Measurements from ENCODE around the gene CRACR2A.

The CRACR2A gene

DNA sequence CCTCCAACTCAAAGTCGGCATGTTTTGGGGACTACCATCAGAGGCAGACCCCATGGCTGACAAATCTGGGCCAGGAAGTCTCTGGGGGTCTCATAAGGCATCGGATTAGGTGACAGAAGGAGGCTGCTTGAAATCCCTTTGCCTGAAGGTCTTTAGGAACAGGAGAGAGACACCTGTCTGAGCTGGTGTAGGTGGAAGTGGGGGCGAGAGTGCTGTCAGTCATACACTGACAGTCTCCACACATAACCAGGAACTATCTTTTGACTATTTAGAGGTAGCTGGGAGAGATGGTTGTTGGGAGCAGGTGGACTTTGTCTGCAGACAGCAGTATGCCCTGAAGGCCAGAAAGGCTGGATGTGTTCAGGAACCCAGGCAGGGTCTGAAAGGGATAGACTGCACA is 163.2 kb downstream of the CRACR2A start:
- Histone ChIP-seq H3K4me1 (no peaks in the 10 kb centered on the region), H3K36me3 (no peaks in the 10 kb centered on the region), H3K27me3 (peaks cover 4% of the 10 kb centered on the region), H3K9me3 (no peaks in the 10 kb centered on the region), H3K4me3 (ENCODE audit: low read depth, low read length) (no peak overlapping the region)
- TF ChIP-seq, protein P1, sequence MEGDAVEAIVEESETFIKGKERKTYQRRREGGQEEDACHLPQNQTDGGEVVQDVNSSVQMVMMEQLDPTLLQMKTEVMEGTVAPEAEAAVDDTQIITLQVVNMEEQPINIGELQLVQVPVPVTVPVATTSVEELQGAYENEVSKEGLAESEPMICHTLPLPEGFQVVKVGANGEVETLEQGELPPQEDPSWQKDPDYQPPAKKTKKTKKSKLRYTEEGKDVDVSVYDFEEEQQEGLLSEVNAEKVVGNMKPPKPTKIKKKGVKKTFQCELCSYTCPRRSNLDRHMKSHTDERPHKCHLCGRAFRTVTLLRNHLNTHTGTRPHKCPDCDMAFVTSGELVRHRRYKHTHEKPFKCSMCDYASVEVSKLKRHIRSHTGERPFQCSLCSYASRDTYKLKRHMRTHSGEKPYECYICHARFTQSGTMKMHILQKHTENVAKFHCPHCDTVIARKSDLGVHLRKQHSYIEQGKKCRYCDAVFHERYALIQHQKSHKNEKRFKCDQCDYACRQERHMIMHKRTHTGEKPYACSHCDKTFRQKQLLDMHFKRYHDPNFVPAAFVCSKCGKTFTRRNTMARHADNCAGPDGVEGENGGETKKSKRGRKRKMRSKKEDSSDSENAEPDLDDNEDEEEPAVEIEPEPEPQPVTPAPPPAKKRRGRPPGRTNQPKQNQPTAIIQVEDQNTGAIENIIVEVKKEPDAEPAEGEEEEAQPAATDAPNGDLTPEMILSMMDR (IDR thresholded peaks at IDR 0.05; ENCODE audit: low read depth, low read length) = no peak
- no peak for DNase-seq

DNA sequence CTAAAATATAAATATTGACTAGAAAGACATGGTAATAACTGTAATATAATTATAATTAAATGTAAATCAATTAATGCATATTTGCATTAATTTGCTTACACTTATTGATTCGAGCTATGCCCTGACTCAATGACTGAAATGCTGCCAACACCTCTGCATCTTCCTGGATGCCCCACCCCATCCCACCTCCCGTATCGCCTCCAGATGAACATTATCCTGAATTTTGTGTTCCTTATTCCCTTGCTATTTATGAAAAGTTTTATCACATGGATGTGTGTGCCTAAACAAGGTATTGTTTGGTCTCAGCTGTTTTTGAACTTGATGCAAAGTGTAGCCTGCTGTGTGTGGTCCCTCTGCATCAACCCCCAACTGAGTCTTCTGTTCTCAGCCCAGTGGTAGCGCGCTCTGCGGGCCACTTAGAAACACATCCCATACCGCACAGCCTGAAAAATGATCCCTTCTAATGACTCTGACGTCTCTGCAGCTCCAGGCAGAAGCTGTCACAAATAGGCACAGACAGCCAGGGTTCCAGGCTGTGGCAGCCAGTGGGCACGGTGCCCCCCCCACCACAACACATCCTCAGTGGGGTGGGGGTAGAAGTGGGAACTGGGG is 165.4 kb downstream of the CRACR2A start:
- Histone ChIP-seq H3K4me3 (ENCODE audit: low read depth, low read length) (no peak overlapping the region), H3K4me1 (no peaks in the 10 kb centered on the region), H3K9me3 (no peaks in the 10 kb centered on the region), H3K36me3 (no peaks in the 10 kb centered on the region), H3K27me3 (peaks cover 4% of the 10 kb centered on the region)
- TF ChIP-seq, protein P1 (IDR thresholded peaks at IDR 0.05; ENCODE audit: low read depth, low read length) = no peak
- no peak for DNase-seq

DNA sequence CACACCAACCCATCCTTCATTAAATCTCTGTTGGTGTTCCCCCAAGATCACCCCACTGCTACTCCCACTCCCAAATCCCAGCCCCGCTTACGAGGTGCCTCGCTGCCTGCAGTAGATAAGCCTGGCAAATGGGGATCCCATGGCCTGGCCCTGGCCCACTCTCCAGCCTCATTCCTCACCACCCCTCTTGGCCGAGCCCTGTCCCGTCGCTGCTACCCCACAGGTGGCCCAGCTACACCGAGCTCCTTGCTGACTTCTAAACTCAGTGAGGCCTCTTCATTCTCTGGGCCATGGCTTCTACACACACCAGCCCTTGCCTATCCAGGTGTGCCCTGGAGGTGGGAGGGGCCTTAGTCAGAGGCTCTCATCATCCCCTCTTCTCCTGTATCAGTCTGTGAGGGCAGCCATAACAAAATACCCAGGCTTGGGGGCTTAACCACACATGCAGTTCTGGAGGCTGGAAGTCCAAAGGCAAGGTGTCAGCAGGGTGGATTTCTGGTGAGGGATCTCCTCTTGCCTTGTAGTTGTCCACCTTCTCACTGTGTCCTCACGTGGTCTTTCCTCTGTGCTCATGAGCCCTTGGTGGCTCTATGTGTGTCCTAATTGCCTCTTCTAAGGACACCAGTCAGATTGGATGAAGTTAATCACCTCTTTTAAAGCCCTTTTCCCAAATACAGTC is 169.1 kb downstream of the CRACR2A start:
- H3K36me3 ChIP-seq = no peaks in the 10 kb centered on the region
- peaks cover 7% of the 10 kb centered on the region for H3K27me3 ChIP-seq
- H3K4me1 ChIP-seq = no peaks in the 10 kb centered on the region
- no peak for DNase-seq
- TF ChIP-seq, protein P1 (IDR thresholded peaks at IDR 0.05; ENCODE audit: low read depth, low read length) = no peak
- no peaks in the 10 kb centered on the region for H3K9me3 ChIP-seq
- H3K4me3 ChIP-seq (ENCODE audit: low read depth, low read length) = no peak overlapping the region

DNA sequence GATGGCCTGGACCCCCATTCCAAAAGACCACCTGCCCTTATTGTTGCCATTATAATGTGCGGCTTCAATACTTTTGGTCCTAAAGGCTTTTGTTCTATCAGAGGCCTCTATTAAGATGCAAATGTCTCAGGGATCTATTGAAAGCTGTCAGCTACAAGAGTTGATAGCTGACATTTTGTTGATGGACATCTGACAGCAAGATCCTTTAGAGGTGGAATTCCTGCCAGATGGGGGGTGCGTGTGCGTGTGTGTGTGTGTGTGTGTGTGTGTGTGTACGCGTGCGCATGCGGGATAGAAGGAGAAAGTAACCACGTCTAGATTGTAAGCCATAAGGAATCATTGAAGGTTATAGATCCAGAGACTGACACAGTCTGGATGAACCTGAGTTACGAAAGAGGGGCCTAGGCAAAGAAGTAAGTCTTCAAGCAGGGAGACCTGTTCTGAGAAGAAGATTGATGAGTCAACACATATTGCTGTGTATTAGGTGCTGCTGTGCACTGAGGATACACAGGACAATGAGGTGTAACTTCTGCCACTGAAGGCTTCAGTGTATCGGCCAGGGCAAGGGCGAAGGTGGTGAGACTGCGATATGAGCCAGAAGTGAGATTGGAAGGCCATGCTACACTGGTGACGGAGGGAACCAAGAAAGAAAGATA is 172.7 kb downstream of the CRACR2A start:
- H3K4me3 ChIP-seq (ENCODE audit: low read depth, low read length) = no peak overlapping the region
- no peaks in the 10 kb centered on the region for H3K4me1 ChIP-seq
- no peaks in the 10 kb centered on the region for H3K36me3 ChIP-seq
- H3K9me3 ChIP-seq = no peaks in the 10 kb centered on the region
- peaks cover 12% of the 10 kb centered on the region; the same call in 1 of the 2 replicates for H3K27me3 ChIP-seq
- TF ChIP-seq, protein P1 (IDR thresholded peaks at IDR 0.05; ENCODE audit: low read depth, low read length) = no peak
- DNase-seq = no peak

DNA sequence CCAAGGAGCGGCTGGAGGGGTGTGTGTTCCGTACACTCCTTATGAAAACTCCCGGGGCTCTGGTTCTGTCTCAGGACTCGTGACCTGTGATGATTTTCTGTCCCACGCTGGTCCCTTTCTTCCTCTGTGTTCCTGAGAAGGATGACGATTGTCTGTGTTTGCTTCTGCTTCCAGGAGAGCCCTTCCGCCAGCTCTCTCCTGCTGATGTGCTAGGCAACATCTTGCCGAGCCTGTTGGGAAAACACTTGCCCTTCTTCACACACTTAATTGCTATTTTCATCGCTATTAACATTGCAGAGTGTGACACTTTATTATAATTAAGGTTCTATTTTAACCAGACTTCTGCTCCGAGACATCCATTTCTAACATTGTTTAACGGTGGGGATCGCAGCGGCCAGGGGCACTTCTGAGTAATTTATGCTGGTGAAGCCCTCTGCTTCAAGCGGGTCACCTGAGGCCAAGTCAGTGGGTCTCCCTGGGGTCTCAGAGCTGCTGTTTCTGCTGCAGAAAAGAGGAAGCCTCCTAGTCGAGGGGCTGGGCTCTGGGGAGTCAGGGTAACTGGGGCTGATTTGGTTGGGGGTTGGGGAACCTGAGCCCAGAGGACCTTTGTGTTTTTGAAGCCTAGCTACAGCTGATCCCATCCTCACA is 173.3 kb downstream of the CRACR2A start:
- Histone ChIP-seq H3K9me3 (no peaks in the 10 kb centered on the region), H3K4me1 (no peaks in the 10 kb centered on the region), H3K27me3 (peaks cover 12% of the 10 kb centered on the region; the same call in 1 of the 2 replicates), H3K4me3 (ENCODE audit: low read depth, low read length) (no peak overlapping the region), H3K36me3 (no peaks in the 10 kb centered on the region)
- DNase-seq = no peak
- TF ChIP-seq, protein P1 (IDR thresholded peaks at IDR 0.05; ENCODE audit: low read depth, low read length) = no peak

Data from BE2C (cell line).